GM12878 (cell line): ENCODE results near the gene SS18. TPM values are rescaled to one million over a fixed set of nuclear protein-coding genes. Genes with fewer than 3 reads are reported as not detected.

ENCODE experiments used
- ATAC-seq: fragments of 200-7000 bp; cut with Tn5 transposase; 3 replicates; pipeline ENCODE4 v1.9.1; 2020; ENCODE audit warnings: mild to moderate bottlenecking, moderate library complexity
- BruUV-seq: library from RNA; stranded (reverse); fragments of 400-500 nt; replicated peaks from 2 replicates; lab custom pipeline; 2021; lab: Mats Ljungman, UMichigan
- CTCF ChIA-PET: fragments of 300-600 bp; sonication (Branson Sonifier 250); formaldehyde crosslinking; extraction: SDS; loops from one replicate; lab custom pipeline; 2021; ENCODE audit warnings: inconsistent platforms; lab: Yijun Ruan, JAX
- POLR2A ChIA-PET: fragments of 350-600 bp; formaldehyde crosslinking; extraction: SDS; loops from one replicate; lab custom pipeline; 2021; ENCODE audit warnings: inconsistent platforms; lab: Charles Lee
- RAD21 ChIA-PET: fragments of 300-600 bp; sonication (Branson Sonifier 250); formaldehyde crosslinking; loops from one replicate; lab custom pipeline; 2023; ENCODE audit warnings: antibody characterized with exemption; ENCODE audit not compliant: unreplicated experiment; lab: Charles Lee
- SMC1A ChIA-PET: fragments of 300-600 bp; sonication (Branson Sonifier 250); formaldehyde crosslinking; loops from one replicate; lab custom pipeline; 2023; ENCODE audit not compliant: unreplicated experiment, uncharacterized antibody; lab: Charles Lee
- DNase-seq: peaks from one replicate; pipeline ENCODE4 v3.0.0-alpha.2; 2011; ENCODE audit warnings: low read depth, low spot score
- FAIRE-seq: peaks from 3 replicates; lab custom pipeline; 2011; peaks lifted over from hg19 to GRCh38; lab: Jason Lieb, UNC
- H2AFZ ChIP-seq: 2 replicates; pipeline ENCODE4 v1.6.0; 2011; ENCODE audit warnings: low read depth, low read length, control low read depth; ENCODE audit not compliant: control insufficient read depth
- H3K27ac ChIP-seq: 2 replicates; pipeline ENCODE4 v1.5.1; 2011; ENCODE audit warnings: control low read depth; ENCODE audit not compliant: control insufficient read depth, insufficient read depth
- H3K27me3 ChIP-seq, 2 experiments: replicated peaks in 1 of 2; 2 replicates each; pipeline versions ENCODE4 v1.6.0 to v1.6.1; 2011; ENCODE audit warnings: low read length in 1 of 2; ENCODE audit not compliant: control insufficient read depth in 2 of 2, insufficient read depth in 2 of 2
- H3K36me3 ChIP-seq, 2 experiments: 2 replicates each; pipeline ENCODE4 v1.5.1; 2011; ENCODE audit warnings: low read length in 1 of 2; ENCODE audit not compliant: control insufficient read depth in 2 of 2, insufficient read depth in 2 of 2
- H3K4me1 ChIP-seq: 2 replicates; pipeline ENCODE4 v1.6.1; 2011; ENCODE audit warnings: mild to moderate bottlenecking, low read length, moderate library complexity, mixed read lengths; ENCODE audit not compliant: control insufficient read depth, insufficient read depth
- H3K4me2 ChIP-seq: 2 replicates; pipeline ENCODE4 v1.6.0; 2011; ENCODE audit warnings: control low read depth; ENCODE audit not compliant: control insufficient read depth, insufficient read depth
- H3K4me3 ChIP-seq: fragments of 200-600 bp; sonication (generic); 2 replicates; pipeline ENCODE4 v1.5.1; 2016
- H3K79me2 ChIP-seq: 2 replicates; pipeline ENCODE4 v1.6.0; 2011; ENCODE audit warnings: low read length; ENCODE audit not compliant: control insufficient read depth, insufficient read depth
- H3K9ac ChIP-seq: 2 replicates; pipeline ENCODE4 v1.8.0; 2011; ENCODE audit warnings: low read length, control low read depth, mixed read lengths; ENCODE audit not compliant: control insufficient read depth, insufficient read depth
- H3K9me3 ChIP-seq: replicated peaks from 3 replicates; pipeline ENCODE4 v1.5.1; 2011; ENCODE audit warnings: mild to moderate bottlenecking, low read length; ENCODE audit not compliant: control insufficient read depth, insufficient read depth
- H4K20me1 ChIP-seq: 2 replicates; pipeline ENCODE4 v1.6.0; 2011; ENCODE audit not compliant: control insufficient read depth, insufficient read depth
- ATF2 ChIP-seq: IDR thresholded peaks from 2 replicates; pipeline ENCODE4 v1.6.1; 2012; ENCODE audit warnings: low read length, inconsistent platforms
- BRCA1 ChIP-seq: IDR thresholded peaks from 2 replicates; pipeline ENCODE4 v1.6.1; 2011; ENCODE audit warnings: low read depth, low read length, improper control_type of control experiment
- CHD2 ChIP-seq: IDR thresholded peaks from 2 replicates; pipeline ENCODE4 v1.6.1; 2011; ENCODE audit warnings: low read depth, low read length, improper control_type of control experiment, borderline replicate concordance
- E2F8 ChIP-seq: fragments of 450-650 bp; IDR thresholded peaks from 2 replicates; pipeline ENCODE4 v1.6.1; 2018; ENCODE audit warnings: mild to moderate bottlenecking, low read depth, moderate library complexity; ENCODE audit not compliant: partially characterized antibody
- EP300 ChIP-seq, 2 experiments: fragments of 150-350 bp in 1 of 2; IDR thresholded peaks; 2 replicates each; pipeline ENCODE4 v1.6.1; 2011 to 2012; ENCODE audit warnings: low read depth in 2 of 2, low read length in 2 of 2, borderline replicate concordance in 1 of 2, improper control_type of control experiment in 1 of 2, inconsistent platforms in 1 of 2; ENCODE audit not compliant: control insufficient read depth in 1 of 2
- JUNB ChIP-seq: IDR thresholded peaks from 2 replicates; pipeline ENCODE4 v1.6.1; 2016; ENCODE audit warnings: antibody characterized with exemption, mild to moderate bottlenecking
- KDM1A ChIP-seq: fragments of 200-600 bp; sonication (generic); IDR thresholded peaks from 2 replicates; pipeline ENCODE4 v1.6.1; 2016; ENCODE audit warnings: borderline replicate concordance
- MXI1 ChIP-seq: fragments of 150-350 bp; IDR thresholded peaks from 2 replicates; pipeline ENCODE4 v1.6.1; 2011; ENCODE audit warnings: low read depth, mild to moderate bottlenecking, inconsistent platforms, low read length, improper control_type of control experiment
- PRDM15 ChIP-seq: fragments of 450-650 bp; formaldehyde crosslinking; IDR thresholded peaks from 2 replicates; pipeline ENCODE4 v1.4.0; 2020; ENCODE audit warnings: mild to moderate bottlenecking, moderate library complexity
- SP1 ChIP-seq: IDR thresholded peaks from one replicate; pipeline ENCODE4 v1.6.1; 2011; ENCODE audit warnings: low read depth, low read length
- SREBF2 ChIP-seq: IDR thresholded peaks from 2 replicates; pipeline ENCODE4 v1.6.1; 2012; ENCODE audit warnings: mild to moderate bottlenecking, low read length
- TARDBP ChIP-seq: IDR thresholded peaks from 2 replicates; pipeline ENCODE4 v1.6.1; 2016; ENCODE audit warnings: borderline replicate concordance
- USF2 ChIP-seq: IDR thresholded peaks from 2 replicates; pipeline ENCODE4 v1.6.1; 2011; ENCODE audit warnings: low read depth, low read length, improper control_type of control experiment, borderline replicate concordance
- ZNF207 ChIP-seq: fragments of 450-650 bp; IDR thresholded peaks from 2 replicates; pipeline ENCODE4 v1.6.1; 2014; ENCODE audit warnings: antibody characterized with exemption, mild to moderate bottlenecking, borderline replicate concordance
- WGBS: methylation state at CpG from one replicate; pipeline ENCODE4 v1.1.6; 2016; ENCODE audit warnings: low lambda C conversion rate; ENCODE audit not compliant: insufficient replicate concordance, insufficient coverage; ENCODE audit errors: missing lambda C conversion rate; 5-methylcytosine and 5-hydroxymethylcytosine counted together
- in situ Hi-C: fragments of 300-500 bp; cut with MboI; formaldehyde crosslinking; loops from 9 replicates; pipeline ENCODE4 v1.14.3; 2018; ENCODE audit warnings: mixed read lengths
- intact Hi-C: fragments of 100-400 bp; cut with micrococcal nuclease; formaldehyde crosslinking; loops from one replicate; pipeline ENCODE4 v1.14.2; 2022; ENCODE audit not compliant: unreplicated experiment
- polyA plus RNA-seq, 11 experiments: library from polyadenylated mRNA; depleted of rRNA in 4 of 11; unstranded in 6 of 11; stranded (reverse) in 5 of 11; fragments of >200 nt; fragmentation: Nextera tagmentation in 4 of 11; fragmentation: Illumina TruSeq in 1 of 11; extraction: Ambion mirVana in 4 of 11; extraction: Trizol in 1 of 11; gene quantifications; 1 replicate in 1 of 11; 2 replicates in 10 of 11; pipeline versions ENCODE4 v1.2.1 to v1.2.3, GENCODE V29; 2011 to 2016; ENCODE audit warnings: inconsistent platforms in 2 of 11, missing spikeins in 2 of 11, low read depth in 1 of 11
- total RNA-seq, 4 experiments: library from RNA; depleted of rRNA in 3 of 4; stranded (reverse); fragments of >200 nt in 3 of 4; fragmentation: Illumina TruSeq in 1 of 4; extraction: Trizol in 1 of 4; gene quantifications; 2 replicates each; pipeline versions ENCODE4 v1.2.1 to v1.2.3, GENCODE V29; 2013 to 2021

Gene SS18
- total and polyA plus RNA-seq, 10 of the 15 experiments (the other 5 are each of a cell fraction or from before 2014, with no cell fraction given), result 16.6 to 153 (median 81.8) TPM

- TF ChIP-seq ATF2 (no peak), ZNF207 (no peak), USF2 (no peak), CHD2 (no peak)
- TF ChIP-seq, all 136 proteins: peak for 0
Measured at GRCh38 chr18:26036635-26037034, 53.8 kb downstream of the SS18 start (continued).

- 98% methylated on average over 5 of the region's 5 CpGs for WGBS
- in situ Hi-C loops, result no loop called here
- ChIA-PET SMC1A (interaction anchor here (0.8 to 1.7 kb wide), 3 partner anchors 15 to 53 kb away, joined by 3 to 4 read pairs (median 3); no protein-coding TSS in a partner anchor), CTCF (interaction anchor here (0.6 kb wide), 1 partner anchor 126 kb away, joined by 3 read pairs; no protein-coding TSS in a partner anchor), RAD21 (no interaction called here), POLR2A (no interaction called here)
- intact Hi-C loops, result no loop called here
- FAIRE-seq (no peak), DNase-seq (no peak), ATAC-seq (no peak)
- no peak overlapping the region for H3K27ac ChIP-seq
- no peaks in the 10 kb centered on the region; the same call in 2 of the 3 replicates for H3K9me3 ChIP-seq
- no peaks in the 10 kb centered on the region for H4K20me1 ChIP-seq
- no peaks in the 10 kb centered on the region for H3K4me1 ChIP-seq
- no peak overlapping the region for H3K4me3 ChIP-seq
- H3K27me3 ChIP-seq, result no peaks in the 10 kb centered on the region
- H3K9ac ChIP-seq, result no peak overlapping the region
- peaks cover 0 to 27% of the 10 kb centered on the region in 2 experiments; a peak in 3 of 4 replicates for H3K36me3 ChIP-seq
- H2AFZ ChIP-seq, result no peak overlapping the region
- H3K4me2 ChIP-seq, result no peak overlapping the region
- H3K79me2 ChIP-seq, result no peaks in the 10 kb centered on the region
- no TSS peak for BruUV-seq
- no peak for TF ChIP-seq JUNB
- no peak for TF ChIP-seq MXI1
- TF ChIP-seq BRCA1, result no peak
- no peak for TF ChIP-seq EP300 (IDR thresholded peaks at IDR 0.05; ENCODE audit: borderline replicate concordance in 1 of 2, control insufficient read depth in 1 of 2, low read depth in 2 of 2, low read length in 2 of 2)
- no peak for TF ChIP-seq PRDM15
- TF ChIP-seq SREBF2, result no peak
- TF ChIP-seq E2F8, result no peak
- no peak for TF ChIP-seq KDM1A
- TF ChIP-seq SP1, result no peak
- no peak for TF ChIP-seq TARDBP
Measured at GRCh38 chr18:26034850-26035497, 55.4 kb downstream of the SS18 start.
